NCI-H82 (cell line): Measurements from ENCODE around the gene OR52E1.

Source experiments
- DNase-seq: peaks from one replicate; lab custom pipeline; 2025; lab: John Stamatoyannopoulos, UW

Gene OR52E1

DNA sequence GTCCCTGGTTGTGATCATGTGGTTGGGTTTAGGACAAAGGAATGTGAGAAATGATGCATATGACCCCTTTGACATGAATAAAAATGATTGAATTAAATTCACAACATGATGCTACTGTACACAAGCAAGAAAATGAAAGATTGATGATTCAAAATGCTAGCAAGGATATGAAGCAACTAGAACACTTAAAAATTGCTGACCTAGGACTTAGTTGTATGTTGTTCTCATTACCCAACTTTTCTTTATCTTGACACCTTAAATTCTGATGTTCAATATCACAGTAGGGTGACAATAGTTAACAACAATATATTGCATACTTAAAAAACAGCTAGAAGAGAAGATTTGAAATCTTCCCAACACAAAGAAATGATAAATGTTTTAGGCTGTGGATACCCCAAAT is 48.2 kb downstream of the OR52E1 start:
- no peak for DNase-seq

DNA sequence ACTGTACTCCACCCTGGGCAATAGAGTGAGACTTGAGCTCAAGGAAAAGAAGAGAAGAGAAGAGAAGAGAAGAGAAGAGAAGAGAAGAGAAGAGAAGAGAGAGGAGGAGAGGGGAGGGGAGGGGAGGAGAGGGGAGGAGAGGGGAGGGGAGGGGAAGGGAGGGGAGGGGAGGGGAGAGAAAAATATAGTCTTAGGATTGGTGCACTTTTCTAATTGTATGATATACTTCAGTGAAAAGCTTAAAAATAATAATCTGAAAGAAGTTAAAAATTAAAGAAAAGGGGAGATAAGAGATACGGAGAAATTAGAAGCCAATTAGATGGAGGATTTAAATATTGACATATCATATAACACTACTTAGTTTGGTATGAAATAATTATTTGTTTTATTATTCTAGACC is 49.5 kb downstream of the OR52E1 start:
- no peak for DNase-seq
